Measurements from ENCODE around the gene SPATA13. TPM values are rescaled to one million over a fixed set of nuclear protein-coding genes. Genes with fewer than 3 reads are reported as not detected.
A peak's percentile ranks its signal among the peaks of the same experiment; 100 is the strongest.
"Not testable (repeated sequence)": the region's sequence is repeated elsewhere in the genome, so short reads cannot be mapped to it uniquely, and the experiment has no call there.

SPATA13 gene
- 10 to 100 TPM in 3 of 4 donors, 1 to 10 TPM in 1; 4.0 to 65.8 (median 56.8) TPM for polyA plus RNA-seq (ENCODE audit: insufficient read length in 4 of 4)

DNA sequence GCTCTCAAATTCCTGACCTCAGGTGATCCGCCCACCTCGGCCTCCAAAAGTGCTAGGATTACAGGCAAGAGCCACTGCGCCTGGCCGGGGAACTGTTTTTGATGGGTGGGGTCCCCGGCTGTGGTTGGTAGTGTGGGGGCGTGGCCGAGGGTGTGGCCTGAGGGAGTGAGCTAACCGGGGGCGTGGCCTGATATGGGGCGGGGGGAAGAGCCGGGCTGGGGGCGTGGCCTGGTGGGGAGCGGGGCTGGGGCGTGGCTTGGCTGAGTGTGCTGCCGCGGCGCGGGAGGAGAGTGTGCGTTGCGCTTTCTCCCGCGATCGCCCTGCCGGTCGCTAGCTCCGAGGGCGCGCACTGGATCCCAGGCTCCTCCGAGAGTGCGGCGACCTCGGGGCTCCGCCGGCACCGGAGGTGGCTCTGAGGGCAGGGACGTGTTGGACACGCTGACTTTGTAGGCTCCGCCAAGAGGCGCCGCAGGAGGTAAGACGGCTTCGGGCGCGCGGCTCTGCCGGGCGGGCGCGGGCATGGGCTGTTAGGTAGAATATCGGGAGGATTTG, at the start of gene SPATA13:
Gene SPATA13, plus strand, starts transcription at position 263 of the 552 bp plus-strand sequence. CDS start 62,210 bp downstream, outside the sequence.
- DNase-seq (ENCODE audit: low read depth in 4 of 4, low spot score in 3 of 4) = peak; percentile 75 to 86 (median 82)

DNA sequence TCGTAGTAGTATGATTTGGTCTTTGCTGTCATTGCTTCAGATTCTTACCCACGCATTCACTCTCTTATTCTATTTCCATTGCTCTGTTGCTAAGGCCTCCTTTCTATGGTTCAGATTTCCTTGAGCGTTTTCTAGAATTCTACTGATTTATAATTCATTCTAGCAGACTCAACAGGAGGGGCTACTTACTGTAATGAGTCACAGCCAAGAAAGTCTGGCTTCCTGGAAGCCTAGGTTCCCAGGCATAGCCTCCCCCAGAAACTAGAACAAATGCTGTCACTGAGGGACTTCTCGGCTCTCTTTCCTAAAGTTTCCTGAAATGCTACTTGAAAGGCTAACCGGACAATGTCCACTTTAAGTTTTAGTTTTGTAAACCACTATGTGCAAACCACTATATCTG, 47.7 kb upstream of the SPATA13 start:
- no peak for DNase-seq (ENCODE audit: low read depth in 4 of 4, low spot score in 3 of 4)

DNA sequence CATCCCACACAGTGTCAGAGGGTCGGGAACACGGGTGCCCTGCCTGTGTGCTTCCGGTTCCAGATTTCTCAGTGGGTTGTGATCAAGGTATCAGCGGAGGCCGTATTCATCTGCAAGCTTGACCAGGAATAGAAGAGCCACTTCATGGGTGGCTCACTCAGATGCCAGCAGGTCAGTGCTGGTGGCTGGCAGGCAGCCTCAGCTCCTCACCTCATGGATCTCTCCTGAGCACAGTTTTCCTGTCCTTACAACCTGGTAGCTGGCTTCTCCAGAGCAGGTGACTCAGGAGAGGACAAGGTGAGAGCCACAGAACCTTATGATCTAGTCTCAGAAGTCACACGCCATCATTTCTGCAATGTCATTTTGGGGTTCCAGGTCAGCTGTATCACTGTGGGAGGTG, 44.8 kb upstream of the SPATA13 start:
- no peak for DNase-seq (ENCODE audit: low read depth in 4 of 4, low spot score in 3 of 4)

DNA sequence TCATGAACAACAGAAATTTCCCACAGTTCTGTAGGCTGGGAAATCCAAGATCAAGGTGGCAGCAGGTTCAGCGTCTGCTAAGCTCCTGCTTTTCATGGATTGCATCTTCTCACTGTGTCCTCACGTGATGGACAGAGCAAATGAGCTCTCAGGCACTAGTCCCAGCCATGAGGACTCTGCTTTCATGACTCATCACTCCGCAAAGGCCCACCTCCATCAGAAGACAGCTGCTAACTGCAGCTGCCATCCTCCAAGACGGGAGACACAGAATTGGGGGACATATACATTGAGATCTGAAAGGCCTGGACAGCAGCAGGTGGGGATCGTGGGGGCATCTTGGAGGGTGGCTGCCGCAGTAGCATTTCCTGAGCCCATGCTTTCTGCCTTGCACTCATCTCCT, 44.4 kb upstream of the SPATA13 start:
- no peak for DNase-seq (ENCODE audit: low read depth in 4 of 4, low spot score in 3 of 4)

DNA sequence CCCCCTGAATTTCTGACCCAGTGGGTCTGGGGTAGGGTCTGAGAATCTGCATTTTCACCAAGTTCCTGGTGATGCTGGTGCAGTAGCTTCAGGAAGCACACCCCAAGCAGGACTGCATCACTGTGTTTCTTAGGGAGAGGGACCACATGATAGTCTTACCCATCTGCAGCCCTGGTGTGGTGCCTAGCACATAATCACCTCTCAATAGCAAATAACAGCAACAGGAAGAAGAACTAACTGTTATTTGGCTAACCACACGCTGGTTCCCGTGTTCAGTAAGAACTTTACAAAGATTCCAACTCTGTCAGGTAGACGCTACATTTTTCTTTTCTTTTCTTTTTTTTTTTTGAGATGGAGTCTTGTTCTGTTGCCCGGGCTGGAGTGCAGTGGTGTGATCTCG, 41.9 kb upstream of the SPATA13 start:
- no peak for DNase-seq (ENCODE audit: low read depth in 4 of 4, low spot score in 3 of 4)

DNA sequence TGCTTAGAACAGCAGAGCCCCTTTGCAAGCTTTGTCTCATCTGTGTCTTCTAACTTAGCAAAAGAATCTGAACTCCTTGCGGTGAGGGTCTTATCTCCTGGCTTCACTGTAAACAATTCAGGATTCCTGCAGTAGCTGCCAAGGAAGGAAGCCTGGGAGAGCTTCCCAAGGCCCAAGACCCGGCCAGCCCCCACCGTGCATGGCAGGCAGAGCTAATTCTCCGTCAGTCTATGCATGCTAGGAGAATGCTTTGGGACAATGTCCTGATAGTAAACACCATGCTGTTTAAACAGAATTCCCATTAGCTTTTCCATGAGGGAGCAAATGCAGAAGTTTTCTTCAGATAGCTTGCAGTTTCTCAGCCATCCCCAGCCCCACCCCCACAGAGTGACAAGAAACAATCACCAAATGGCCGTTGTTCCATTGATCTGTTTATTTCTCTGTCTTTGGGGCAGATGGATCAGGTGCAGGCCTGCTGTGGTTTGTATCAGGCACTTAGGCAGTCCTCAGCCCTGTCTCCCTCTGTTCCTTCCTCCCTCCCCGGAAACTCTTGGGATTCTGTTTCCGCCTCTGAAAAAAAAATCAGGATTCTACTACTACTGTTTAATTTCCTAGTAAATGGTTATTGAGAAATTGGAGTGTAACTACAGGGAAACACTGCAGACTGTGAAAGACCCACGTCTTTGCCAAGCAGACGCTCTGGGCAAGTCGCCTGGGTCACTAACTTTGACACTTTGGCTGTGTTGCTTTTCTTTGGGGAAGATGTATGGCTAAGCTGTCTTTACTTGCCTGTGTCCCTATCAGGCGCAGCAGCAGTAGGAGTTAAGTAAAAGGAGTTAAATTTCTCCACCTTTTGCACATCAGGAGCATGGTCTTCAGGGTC, 40.7 kb upstream of the SPATA13 start:
- DNase-seq (ENCODE audit: low read depth in 4 of 4, low spot score in 3 of 4) = no peak

DNA sequence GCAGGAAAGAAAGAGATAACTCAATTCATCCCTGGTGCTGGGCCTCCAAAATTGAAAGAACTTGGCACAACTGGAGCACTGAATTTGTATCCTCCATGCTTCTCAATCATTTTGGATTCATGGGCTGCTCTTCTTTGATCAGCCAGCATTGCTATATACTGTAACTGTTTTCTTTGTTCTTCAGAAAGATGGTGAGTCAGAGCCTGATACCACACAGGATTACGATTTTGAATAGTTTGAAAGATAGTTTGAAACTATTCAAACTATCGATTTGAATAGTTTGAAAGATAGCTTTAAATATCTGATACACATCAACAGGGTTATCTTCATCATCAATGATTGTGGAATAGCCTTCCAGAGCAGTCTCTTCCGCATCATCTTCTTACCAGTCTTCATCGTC, 38.5 kb upstream of the SPATA13 start:
- DNase-seq (ENCODE audit: low read depth in 4 of 4, low spot score in 3 of 4) = not testable (repeated sequence)

DNA sequence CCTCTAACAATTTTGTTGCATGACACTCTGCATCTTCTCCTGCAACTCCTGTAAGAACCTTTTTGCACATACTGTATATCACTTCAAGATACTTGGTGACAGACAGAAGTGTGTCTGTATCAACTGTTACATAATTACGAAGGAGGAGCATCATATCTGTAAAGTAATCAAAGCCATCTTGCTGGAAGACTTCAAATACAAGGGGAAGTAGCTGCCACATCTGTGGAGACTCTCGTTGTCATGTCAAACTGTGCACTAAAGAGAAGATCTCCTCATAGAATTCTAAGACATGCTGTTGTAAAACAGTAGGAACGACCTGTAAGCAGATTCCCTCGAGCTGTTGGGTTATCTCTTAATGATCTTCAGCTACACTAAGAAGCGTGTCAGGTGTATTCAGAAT, 38.0 kb upstream of the SPATA13 start:
- DNase-seq (ENCODE audit: low read depth in 4 of 4, low spot score in 3 of 4) = no peak

DNA sequence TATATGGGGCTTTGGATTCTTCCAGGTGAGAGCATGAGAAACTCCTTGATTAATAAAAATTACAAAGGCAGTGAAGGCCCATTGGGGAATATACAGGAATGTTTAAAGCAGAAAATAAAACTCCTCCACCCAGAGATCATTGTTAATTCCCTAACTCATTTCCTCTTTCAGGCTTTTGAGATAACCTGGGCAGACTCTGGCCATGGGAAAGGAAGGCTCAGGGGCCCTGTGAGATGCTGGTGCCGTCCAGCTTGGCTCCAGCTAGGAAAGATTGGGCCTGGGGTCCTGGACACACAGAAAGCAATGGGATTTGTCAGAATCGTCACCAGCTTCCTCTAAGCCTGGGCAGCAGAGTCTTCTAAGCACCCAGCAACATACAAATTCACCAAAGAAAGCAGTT, 36.8 kb upstream of the SPATA13 start:
- no peak for DNase-seq (ENCODE audit: low read depth in 4 of 4, low spot score in 3 of 4)

DNA sequence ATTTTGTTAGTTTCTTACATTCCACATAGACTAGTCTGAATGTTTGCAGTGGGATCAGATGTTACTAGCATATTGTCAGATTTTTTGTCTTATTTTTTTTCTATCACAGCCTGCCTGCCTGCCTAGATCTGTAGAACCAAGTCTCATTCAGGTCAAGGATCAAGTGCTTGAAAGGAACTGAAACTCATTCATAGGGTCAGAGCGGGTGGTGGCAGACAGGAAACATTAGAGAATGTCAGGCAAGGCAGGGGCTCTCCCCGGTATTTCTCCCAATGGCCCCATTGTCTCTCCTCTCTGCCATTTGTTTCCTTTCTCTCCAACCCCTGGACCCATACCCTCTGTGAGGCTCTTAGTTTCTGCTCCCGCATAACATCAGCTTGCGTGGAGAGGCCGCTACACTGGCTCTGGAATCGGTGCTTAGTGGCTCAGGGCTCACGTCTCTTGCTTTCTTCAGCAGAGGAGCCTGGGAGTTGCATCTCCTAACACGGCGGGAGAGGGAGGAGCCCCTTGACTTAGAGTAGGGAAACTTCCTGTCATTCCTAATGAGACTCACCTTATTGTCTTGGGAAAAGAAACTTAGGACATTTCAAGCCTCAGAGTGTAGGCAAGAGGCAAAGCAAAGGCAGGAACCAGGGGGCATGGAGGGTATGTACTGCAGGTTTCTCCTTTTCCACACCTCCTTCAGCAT, 35.6 kb upstream of the SPATA13 start:
- DNase-seq (ENCODE audit: low read depth in 4 of 4, low spot score in 3 of 4) = no peak

DNA sequence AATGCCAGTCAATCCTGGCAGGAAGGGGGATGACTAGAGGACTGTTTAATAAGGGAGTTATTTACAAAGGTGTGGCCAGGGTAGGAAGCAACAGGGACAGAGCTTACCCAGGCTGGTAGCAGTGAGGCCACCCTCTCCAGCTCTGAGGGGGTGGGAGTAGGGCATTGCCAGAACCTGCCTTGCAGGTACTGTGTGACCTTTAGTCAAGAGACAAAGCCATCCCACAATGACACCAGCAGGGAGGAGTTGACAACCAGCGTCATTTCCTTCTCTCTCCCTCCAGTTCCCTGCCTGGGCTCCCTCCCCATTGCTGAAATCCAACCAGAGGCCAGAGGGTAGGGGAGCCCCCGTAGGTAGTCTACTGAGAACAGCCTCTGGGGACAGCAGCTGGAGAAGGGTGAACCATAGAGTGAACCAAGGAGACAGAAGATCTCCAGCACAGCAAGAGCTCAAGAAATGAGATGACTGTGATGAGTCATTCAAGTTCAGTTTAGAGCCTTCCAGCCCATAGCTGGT, 33.3 kb upstream of the SPATA13 start:
- no peak for DNase-seq (ENCODE audit: low read depth in 4 of 4, low spot score in 3 of 4)

DNA sequence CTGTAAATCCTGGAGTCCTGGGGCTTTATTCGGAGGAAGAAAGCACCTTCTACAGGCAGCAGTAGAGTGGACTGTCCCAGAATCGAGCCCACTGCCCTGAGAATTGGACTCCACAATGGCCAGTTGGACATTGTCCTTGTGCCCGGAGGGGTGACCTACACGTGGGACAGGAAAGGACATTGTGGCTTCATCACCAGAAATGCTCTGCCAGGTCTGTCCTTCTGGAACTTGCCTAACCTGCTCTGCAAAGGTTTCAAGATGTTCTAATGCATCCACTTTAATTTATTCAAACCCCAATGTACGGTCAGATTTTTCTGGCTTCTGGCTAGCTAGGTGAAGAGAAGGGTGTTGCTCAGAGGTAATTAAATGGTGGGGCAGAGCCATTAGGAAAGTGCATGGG, 32.4 kb upstream of the SPATA13 start:
- no peak for DNase-seq (ENCODE audit: low read depth in 4 of 4, low spot score in 3 of 4)

DNA sequence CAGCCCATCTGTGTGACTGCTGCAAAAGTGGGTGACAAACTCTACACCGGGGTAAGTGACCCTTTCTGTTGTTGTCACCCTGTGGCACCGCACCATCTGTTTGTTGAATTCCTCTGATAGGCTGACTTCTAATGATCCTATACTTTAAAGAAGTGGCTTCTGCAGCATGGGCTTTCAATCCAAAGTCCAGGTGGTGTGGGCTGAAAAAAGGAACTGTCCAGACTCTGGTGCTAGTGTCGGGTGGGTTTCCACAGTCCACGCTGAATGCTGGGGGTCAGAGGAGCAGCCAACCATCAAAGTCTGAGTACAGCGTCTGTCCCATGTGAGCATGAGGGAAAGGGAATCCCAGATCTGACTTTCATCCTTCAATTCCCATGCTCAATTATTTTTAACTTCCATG, 31.6 kb upstream of the SPATA13 start:
- no peak for DNase-seq (ENCODE audit: low read depth in 4 of 4, low spot score in 3 of 4)

DNA sequence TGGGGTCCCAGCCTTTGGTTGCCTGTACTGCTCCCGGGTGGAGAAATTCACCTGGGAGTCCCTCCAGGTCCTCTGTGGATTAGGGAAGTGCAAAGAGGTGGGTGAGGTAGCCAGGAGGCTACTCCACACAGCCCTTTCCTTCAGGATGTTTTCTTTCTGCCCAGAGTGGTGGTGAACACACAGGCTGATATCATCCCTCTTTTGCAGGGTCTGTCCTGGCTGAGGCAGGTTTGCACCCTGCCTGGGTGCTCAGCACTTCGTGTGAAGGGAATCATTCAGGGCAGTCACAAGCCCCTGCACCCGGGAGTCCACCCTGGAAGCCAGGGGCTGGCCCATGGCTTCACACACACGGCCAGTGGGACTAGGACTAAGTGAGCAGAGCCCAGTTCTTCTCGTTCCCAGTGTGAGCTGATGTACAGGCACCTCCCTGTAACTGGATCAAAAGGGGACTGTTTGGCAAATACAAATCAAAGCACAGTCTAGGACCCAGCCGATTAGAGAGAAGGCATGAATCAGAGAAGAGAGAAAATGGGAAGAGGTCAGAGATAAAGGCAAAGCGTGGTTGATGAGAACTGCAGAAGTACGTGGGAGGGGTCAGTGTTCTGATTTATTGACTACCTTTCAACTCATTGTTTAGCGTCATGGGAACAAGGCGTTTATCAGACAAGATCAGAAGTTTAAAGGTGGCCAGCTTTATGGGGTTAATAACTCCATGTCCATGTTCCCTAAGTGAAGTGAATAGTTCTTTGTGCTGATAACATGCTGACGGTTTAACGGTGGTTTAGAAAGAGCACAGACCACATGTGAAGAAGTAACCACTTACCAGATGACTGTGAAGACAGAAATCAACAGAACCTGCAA, 30.4 kb upstream of the SPATA13 start:
- no peak for DNase-seq (ENCODE audit: low read depth in 4 of 4, low spot score in 3 of 4)

DNA sequence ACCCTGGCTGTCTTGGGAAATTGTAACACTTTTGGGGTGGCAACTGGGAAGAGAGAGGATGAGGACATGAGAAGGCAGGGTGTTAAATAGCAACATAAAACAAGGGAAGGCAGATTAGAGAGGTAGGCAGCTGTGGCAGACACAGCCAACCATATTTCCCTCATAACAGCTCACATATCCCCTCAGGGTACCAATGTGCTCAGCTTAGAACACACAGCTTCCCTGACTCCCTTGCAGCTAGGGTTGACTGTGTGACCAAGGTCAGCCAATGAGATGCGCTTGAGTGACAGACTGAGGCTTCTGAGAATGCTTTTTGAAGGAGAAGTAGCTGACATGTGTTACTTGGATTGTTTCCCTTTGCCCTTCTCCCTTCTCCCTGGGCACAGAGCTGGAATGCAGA, 28.8 kb upstream of the SPATA13 start:
- DNase-seq (ENCODE audit: low read depth in 4 of 4, low spot score in 3 of 4) = no peak

DNA sequence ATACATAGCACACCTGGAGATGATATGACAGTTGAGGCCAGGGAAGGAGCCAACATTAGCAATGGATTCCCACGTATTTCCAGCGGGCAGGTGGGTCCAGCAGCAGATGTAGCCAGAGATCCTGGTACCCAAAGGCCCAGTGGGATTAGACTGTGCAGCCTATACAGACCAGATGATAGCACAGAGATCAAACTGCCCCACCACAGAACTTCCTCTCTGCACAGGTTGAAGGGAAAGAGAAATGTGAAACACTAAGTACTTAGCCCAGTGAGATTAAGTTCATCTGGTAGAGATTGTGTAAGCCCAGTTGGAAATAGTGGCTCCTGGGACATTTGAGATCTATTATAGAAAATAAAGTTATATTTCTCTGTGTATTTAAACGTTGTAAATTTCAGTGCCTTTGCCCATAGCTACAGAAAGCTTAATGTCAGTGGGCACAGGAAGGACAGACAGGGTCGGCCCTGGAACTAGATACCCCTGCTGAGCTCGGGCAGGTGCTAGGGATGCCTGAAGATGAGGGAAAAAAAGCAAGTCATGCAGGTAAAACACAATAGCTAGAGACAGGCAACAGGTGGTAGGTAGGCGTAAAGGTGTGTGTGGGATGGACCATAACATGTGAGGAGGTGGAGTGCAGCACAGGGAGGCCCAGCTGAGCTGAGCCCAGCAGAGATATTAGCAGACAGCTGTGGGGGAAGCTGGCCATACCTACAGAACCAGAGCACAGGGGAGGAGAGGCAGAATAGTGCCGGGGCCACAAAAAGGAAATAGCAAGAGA, 27.3 kb upstream of the SPATA13 start:
- DNase-seq (ENCODE audit: low read depth in 4 of 4, low spot score in 3 of 4) = no peak

DNA sequence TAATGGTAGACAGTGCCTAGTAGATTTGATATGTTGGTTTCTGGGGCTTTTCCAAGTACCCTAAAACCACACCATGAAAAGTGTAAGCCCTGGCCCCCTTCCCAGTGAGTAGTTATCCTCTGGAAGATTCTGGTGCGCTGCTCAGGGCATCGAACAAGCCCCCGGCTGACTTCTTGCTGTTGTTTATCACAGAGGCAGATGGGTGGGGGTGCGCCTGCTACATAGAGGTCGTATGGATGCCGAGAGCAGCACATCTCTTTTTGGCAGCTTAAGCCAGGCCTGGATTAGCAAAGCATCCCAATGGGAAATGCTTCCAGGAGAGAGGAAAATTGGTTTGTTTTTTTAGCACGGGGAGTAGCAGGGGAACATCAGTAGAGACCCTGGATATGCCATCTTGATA, 26.3 kb upstream of the SPATA13 start:
- no peak for DNase-seq (ENCODE audit: low read depth in 4 of 4, low spot score in 3 of 4)

DNA sequence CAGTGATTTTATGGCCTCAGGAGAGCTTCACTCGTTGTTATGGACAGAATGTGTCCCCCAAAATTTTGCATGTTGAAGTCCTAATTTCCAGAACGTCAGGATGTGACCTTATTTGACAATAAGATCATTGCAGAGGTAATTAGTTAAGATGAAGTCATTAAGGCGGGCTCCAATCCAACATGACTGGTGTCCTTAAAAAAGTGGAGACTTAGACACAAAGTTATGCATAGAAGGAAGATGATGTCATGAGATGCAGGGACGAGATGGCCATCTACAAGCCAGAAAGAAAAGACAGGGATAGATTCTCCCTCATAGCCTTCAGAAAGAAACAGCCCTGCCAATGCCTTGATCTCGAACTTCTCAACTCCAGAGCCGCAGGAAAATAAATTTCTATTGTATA, 25.8 kb upstream of the SPATA13 start:
- DNase-seq (ENCODE audit: low read depth in 4 of 4, low spot score in 3 of 4) = no peak

DNA sequence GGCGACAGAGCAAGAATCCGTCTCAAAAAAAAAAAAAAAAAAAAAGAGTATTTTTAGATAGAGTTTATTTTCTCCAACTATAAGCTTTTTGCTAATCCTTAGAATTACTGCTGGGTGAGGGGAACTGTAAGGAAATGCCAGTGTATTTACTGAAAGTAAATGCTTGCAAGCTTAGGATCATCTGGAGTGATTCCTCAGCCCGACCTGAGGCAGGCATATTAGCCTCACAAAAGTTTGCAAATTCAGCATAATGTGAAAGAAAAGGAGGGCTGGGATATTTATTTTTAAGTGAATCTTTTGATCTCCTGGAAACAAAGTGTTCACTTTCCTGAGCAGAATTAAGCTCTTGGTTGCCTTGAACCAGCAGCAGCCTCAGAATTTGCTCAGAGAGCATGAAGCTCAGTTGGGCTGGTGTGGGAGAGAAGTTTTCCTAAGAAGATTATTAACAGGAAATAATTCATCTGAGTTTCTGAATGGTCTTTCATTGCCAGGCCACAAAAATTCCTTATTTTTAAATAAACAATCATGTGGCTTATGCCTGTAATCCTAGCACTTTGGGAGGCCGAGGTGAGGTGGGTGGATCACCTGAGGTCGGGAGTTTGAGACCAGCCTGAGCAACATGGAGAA, 24.7 kb upstream of the SPATA13 start:
- no peak for DNase-seq (ENCODE audit: low read depth in 4 of 4, low spot score in 3 of 4)

All from left renal pelvis (tissue), 4 donors.